ENCODE data around the gene PRR36.

- TF ChIP-seq, protein P1, sequence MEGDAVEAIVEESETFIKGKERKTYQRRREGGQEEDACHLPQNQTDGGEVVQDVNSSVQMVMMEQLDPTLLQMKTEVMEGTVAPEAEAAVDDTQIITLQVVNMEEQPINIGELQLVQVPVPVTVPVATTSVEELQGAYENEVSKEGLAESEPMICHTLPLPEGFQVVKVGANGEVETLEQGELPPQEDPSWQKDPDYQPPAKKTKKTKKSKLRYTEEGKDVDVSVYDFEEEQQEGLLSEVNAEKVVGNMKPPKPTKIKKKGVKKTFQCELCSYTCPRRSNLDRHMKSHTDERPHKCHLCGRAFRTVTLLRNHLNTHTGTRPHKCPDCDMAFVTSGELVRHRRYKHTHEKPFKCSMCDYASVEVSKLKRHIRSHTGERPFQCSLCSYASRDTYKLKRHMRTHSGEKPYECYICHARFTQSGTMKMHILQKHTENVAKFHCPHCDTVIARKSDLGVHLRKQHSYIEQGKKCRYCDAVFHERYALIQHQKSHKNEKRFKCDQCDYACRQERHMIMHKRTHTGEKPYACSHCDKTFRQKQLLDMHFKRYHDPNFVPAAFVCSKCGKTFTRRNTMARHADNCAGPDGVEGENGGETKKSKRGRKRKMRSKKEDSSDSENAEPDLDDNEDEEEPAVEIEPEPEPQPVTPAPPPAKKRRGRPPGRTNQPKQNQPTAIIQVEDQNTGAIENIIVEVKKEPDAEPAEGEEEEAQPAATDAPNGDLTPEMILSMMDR (IDR thresholded peaks at IDR 0.05), result no peak
- TF ChIP-seq POLR2A (IDR thresholded peaks at IDR 0.05) (no peak), POLR2AphosphoS5 (IDR thresholded peaks at IDR 0.05) (no peak), EP300 (IDR thresholded peaks at IDR 0.05) (no peak)
Measured at GRCh38 chr19:7910321-7911161, 36.4 kb upstream of the PRR36 start.
